K562 (cell line): Measurements from ENCODE around the gene ZBTB32. TPM values are rescaled to one million over a fixed set of nuclear protein-coding genes. Genes with fewer than 3 reads are reported as not detected.

Experiments
- FIP1L1 ChIP-seq: fragments of 200-400 bp; formaldehyde crosslinking; IDR thresholded peaks from 2 replicates; pipeline ENCODE4 v1.6.1; 2018; ENCODE audit warnings: mild to moderate bottlenecking, low read depth, low read length; ENCODE audit not compliant: poor library complexity, severe bottlenecking
- FOXK2 ChIP-seq, 2 experiments: fragments of 450-650 bp; IDR thresholded peaks in 1 of 2; conservative IDR thresholded peaks in 1 of 2; 2 replicates each; pipeline ENCODE4 v1.6.1; 2016; ENCODE audit warnings: low read depth in 2 of 2, mild to moderate bottlenecking in 1 of 2
- ID3 ChIP-seq, 2 experiments: fragments of 250-450 bp in 1 of 2; fragments of 450-650 bp in 1 of 2; sonication (Bioruptor Pico) in 1 of 2; IDR thresholded peaks; 2 replicates each; pipeline versions ENCODE4 v1.6.1 to v1.8.0; 2016 to 2021; ENCODE audit warnings: mild to moderate bottlenecking in 2 of 2, moderate library complexity in 2 of 2, missing compliant biosample characterization in 1 of 2, missing genetic modification characterization in 1 of 2
- IFI16 ChIP-seq: fragments of 250-450 bp; sonication (Bioruptor Pico); IDR thresholded peaks from 2 replicates; pipeline ENCODE4 v2.1.2; 2022; ENCODE audit warnings: mild to moderate bottlenecking, inconsistent platforms
- POLR2B ChIP-seq: fragments of 450-650 bp; IDR thresholded peaks from 2 replicates; pipeline ENCODE4 v1.6.1; 2018; ENCODE audit warnings: low read depth; ENCODE audit not compliant: partially characterized antibody
- RAD51 ChIP-seq: fragments of 450-650 bp; IDR thresholded peaks from 2 replicates; pipeline ENCODE4 v1.7.1; 2016; ENCODE audit warnings: low read depth, mild to moderate bottlenecking, borderline replicate concordance
- RBFOX2 ChIP-seq: fragments of 200-400 bp; formaldehyde crosslinking; IDR thresholded peaks from 2 replicates; pipeline ENCODE4 v1.6.1; 2017; ENCODE audit warnings: low read depth, mild to moderate bottlenecking, low read length, moderate library complexity
- TOE1 ChIP-seq, 2 experiments: fragments of 450-650 bp in 1 of 2; sonication (generic) in 1 of 2; formaldehyde crosslinking in 1 of 2; IDR thresholded peaks; 2 replicates each; pipeline versions ENCODE4 v1.7.1 to v1.8.0; 2016 to 2022; ENCODE audit warnings: borderline replicate concordance in 2 of 2, mild to moderate bottlenecking in 2 of 2, antibody characterized with exemption in 1 of 2, inconsistent platforms in 1 of 2, low read depth in 1 of 2, missing genetic modification reagents in 1 of 2, moderate library complexity in 1 of 2
- U2AF2 ChIP-seq: fragments of 200-400 bp; formaldehyde crosslinking; optimal IDR thresholded peaks from 2 replicates; pipeline ENCODE3; 2017; ENCODE audit warnings: low read depth, mild to moderate bottlenecking, low read length
- ZNF24 ChIP-seq: fragments of 450-650 bp; IDR thresholded peaks from 2 replicates; pipeline ENCODE4 v1.6.1; 2016
- ZNF592 ChIP-seq: fragments of 450-650 bp; IDR thresholded peaks from 2 replicates; pipeline ENCODE4 v1.6.1; 2017; ENCODE audit warnings: antibody characterized with exemption, mild to moderate bottlenecking
- ZNF668 ChIP-seq: fragments of 250-450 bp; sonication (Bioruptor Pico); IDR thresholded peaks from 2 replicates; pipeline ENCODE4 v1.8.0; 2022; ENCODE audit warnings: mild to moderate bottlenecking, inconsistent platforms
- polyA plus RNA-seq, 8 experiments: library from polyadenylated mRNA; depleted of rRNA in 4 of 8; stranded (reverse) in 5 of 8; unstranded in 3 of 8; fragments of >200 nt; fragmentation: Nextera tagmentation in 2 of 8; fragmentation: Illumina TruSeq in 1 of 8; extraction: Ambion mirVana in 2 of 8; extraction: Trizol in 1 of 8; gene quantifications; 2 replicates each; pipeline versions ENCODE4 v1.2.1 to v1.2.3, GENCODE V29; 2011 to 2014; ENCODE audit warnings: inconsistent platforms in 1 of 8, missing spikeins in 1 of 8
- total RNA-seq, 7 experiments: library from RNA; depleted of rRNA in 6 of 7; stranded (reverse); fragments of >200 nt in 6 of 7; fragmentation: Illumina TruSeq in 2 of 7; extraction: Trizol in 2 of 7; gene quantifications; 2 replicates each; pipeline versions ENCODE4 v1.2.1 to v1.2.3, GENCODE V29; 2011 to 2021; ENCODE audit warnings: low replicate concordance in 1 of 7
- TF ChIP-seq, protein P1 (sequence below), 2 experiments: fragments of 450-650 bp; IDR thresholded peaks; 2 replicates each; pipeline ENCODE4 v1.6.1; 2018; ENCODE audit warnings: mild to moderate bottlenecking in 2 of 2, low read depth in 1 of 2; ENCODE audit not compliant: partially characterized antibody in 2 of 2
- TF ChIP-seq, protein P2 (sequence below): fragments of 250-450 bp; sonication (Bioruptor Pico); IDR thresholded peaks from 2 replicates; pipeline ENCODE4 v1.8.0; 2021; ENCODE audit warnings: moderate library complexity, mild to moderate bottlenecking, inconsistent platforms

Gene ZBTB32
- total and polyA plus RNA-seq, 9 of the 15 experiments (the other 6 are each of a cell fraction or from before 2014, with no cell fraction given) = 0.20 TPM; not detected in 8

- peak; percentile 52; the same call in 1 of the 2 replicates for TF ChIP-seq ZNF592
- peak; percentile 76 for TF ChIP-seq POLR2B
- peak; percentile 64; the same call in 1 of the 2 replicates for TF ChIP-seq TOE1 (IDR thresholded peaks at IDR 0.05; ENCODE audit: borderline replicate concordance)
- no peak for TF ChIP-seq TOE1 (CRISPR knock-in tag; IDR thresholded peaks at IDR 0.05; ENCODE audit: borderline replicate concordance, low read depth)
- no peak for TF ChIP-seq ZNF668
- TF ChIP-seq, protein P1, sequence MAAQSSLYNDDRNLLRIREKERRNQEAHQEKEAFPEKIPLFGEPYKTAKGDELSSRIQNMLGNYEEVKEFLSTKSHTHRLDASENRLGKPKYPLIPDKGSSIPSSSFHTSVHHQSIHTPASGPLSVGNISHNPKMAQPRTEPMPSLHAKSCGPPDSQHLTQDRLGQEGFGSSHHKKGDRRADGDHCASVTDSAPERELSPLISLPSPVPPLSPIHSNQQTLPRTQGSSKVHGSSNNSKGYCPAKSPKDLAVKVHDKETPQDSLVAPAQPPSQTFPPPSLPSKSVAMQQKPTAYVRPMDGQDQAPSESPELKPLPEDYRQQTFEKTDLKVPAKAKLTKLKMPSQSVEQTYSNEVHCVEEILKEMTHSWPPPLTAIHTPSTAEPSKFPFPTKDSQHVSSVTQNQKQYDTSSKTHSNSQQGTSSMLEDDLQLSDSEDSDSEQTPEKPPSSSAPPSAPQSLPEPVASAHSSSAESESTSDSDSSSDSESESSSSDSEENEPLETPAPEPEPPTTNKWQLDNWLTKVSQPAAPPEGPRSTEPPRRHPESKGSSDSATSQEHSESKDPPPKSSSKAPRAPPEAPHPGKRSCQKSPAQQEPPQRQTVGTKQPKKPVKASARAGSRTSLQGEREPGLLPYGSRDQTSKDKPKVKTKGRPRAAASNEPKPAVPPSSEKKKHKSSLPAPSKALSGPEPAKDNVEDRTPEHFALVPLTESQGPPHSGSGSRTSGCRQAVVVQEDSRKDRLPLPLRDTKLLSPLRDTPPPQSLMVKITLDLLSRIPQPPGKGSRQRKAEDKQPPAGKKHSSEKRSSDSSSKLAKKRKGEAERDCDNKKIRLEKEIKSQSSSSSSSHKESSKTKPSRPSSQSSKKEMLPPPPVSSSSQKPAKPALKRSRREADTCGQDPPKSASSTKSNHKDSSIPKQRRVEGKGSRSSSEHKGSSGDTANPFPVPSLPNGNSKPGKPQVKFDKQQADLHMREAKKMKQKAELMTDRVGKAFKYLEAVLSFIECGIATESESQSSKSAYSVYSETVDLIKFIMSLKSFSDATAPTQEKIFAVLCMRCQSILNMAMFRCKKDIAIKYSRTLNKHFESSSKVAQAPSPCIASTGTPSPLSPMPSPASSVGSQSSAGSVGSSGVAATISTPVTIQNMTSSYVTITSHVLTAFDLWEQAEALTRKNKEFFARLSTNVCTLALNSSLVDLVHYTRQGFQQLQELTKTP (IDR thresholded peaks at IDR 0.05; ENCODE audit: low read depth in 1 of 2, partially characterized antibody in 2 of 2) = peak; percentile 44 to 97
- TF ChIP-seq FOXK2 (conservative IDR thresholded peaks at IDR 0.05 in 1 of 2, IDR thresholded peaks at IDR 0.05 in 1 of 2; ENCODE audit: low read depth in 2 of 2) = peak; percentile 94 to 97
- no peak for TF ChIP-seq RAD51
- peak; percentile 86 for TF ChIP-seq RBFOX2
- no peak for TF ChIP-seq ZNF24
- TF ChIP-seq FIP1L1 = no peak
- TF ChIP-seq ID3 (CRISPR knock-in tag; IDR thresholded peaks at IDR 0.05) = no peak
- TF ChIP-seq ID3 (tag; IDR thresholded peaks at IDR 0.05) = 0 out of 2 replicates have a peak, but pooled peaks have one; percentile 31
- no peak for TF ChIP-seq IFI16 (CRISPR knock-in tag)
- no peak for TF ChIP-seq U2AF2
- TF ChIP-seq, protein P2, sequence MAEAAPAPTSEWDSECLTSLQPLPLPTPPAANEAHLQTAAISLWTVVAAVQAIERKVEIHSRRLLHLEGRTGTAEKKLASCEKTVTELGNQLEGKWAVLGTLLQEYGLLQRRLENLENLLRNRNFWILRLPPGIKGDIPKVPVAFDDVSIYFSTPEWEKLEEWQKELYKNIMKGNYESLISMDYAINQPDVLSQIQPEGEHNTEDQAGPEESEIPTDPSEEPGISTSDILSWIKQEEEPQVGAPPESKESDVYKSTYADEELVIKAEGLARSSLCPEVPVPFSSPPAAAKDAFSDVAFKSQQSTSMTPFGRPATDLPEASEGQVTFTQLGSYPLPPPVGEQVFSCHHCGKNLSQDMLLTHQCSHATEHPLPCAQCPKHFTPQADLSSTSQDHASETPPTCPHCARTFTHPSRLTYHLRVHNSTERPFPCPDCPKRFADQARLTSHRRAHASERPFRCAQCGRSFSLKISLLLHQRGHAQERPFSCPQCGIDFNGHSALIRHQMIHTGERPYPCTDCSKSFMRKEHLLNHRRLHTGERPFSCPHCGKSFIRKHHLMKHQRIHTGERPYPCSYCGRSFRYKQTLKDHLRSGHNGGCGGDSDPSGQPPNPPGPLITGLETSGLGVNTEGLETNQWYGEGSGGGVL = no peak
Observed at GRCh38 chr19:35748106-35749020, 44.0 kb downstream of the ZBTB32 start, which contains the start of gene LIN37 (continued).
